ENCODE results near the gene COL6A5.

DNA sequence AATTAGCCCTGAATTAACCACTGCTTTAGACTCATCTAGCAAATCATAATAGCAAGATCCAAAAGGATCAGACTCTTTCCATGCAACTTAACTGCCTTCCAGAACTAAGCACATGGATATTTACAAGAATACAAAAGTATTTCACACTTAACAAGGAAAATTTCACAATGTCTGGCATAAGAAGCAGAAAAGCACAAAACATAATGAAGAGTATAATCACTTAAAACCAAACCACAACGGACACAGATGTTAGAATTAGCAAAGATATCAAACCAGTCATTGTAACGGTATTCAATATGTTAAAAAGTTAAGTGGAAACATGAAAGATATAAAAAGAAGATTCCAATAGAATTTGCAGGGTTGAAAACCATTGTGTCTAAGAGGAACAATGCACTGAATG, 120.0 kb downstream of the COL6A5 start:
- TF ChIP-seq, protein P1, sequence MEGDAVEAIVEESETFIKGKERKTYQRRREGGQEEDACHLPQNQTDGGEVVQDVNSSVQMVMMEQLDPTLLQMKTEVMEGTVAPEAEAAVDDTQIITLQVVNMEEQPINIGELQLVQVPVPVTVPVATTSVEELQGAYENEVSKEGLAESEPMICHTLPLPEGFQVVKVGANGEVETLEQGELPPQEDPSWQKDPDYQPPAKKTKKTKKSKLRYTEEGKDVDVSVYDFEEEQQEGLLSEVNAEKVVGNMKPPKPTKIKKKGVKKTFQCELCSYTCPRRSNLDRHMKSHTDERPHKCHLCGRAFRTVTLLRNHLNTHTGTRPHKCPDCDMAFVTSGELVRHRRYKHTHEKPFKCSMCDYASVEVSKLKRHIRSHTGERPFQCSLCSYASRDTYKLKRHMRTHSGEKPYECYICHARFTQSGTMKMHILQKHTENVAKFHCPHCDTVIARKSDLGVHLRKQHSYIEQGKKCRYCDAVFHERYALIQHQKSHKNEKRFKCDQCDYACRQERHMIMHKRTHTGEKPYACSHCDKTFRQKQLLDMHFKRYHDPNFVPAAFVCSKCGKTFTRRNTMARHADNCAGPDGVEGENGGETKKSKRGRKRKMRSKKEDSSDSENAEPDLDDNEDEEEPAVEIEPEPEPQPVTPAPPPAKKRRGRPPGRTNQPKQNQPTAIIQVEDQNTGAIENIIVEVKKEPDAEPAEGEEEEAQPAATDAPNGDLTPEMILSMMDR (IDR thresholded peaks at IDR 0.05; ENCODE audit: low read length), result no peak
- no peak for TF ChIP-seq EZH2 (IDR thresholded peaks at IDR 0.05; ENCODE audit: borderline replicate concordance, low read length)

Data from OCI-LY1 (cell line).